Glutamatergic neuron (in vitro differentiated cells): ENCODE results near the gene CENPI. TPM values are rescaled to one million over a fixed set of nuclear protein-coding genes. Genes with fewer than 3 reads are reported as not detected.

Experiments used
- DNase-seq: peaks from one replicate; pipeline ENCODE4 v3.0.0; 2022
- H3K27ac Mint-ChIP-seq: one replicate; pipeline ENCODE4 v1.8.0; 2020; ENCODE audit warnings: mild to moderate bottlenecking, mixed read lengths, inconsistent platforms; ENCODE audit not compliant: unreplicated experiment
- H3K27me3 Mint-ChIP-seq: one replicate; pipeline ENCODE4 v1.8.0; 2020; ENCODE audit warnings: mild to moderate bottlenecking, moderate library complexity, mixed read lengths, inconsistent platforms; ENCODE audit not compliant: unreplicated experiment
- H3K36me3 Mint-ChIP-seq: one replicate; pipeline ENCODE4 v1.8.0; 2020; ENCODE audit warnings: mild to moderate bottlenecking, mixed read lengths, inconsistent platforms; ENCODE audit not compliant: unreplicated experiment
- H3K4me1 Mint-ChIP-seq: one replicate; pipeline ENCODE4 v1.8.0; 2020; ENCODE audit warnings: mild to moderate bottlenecking, low read depth, mixed read lengths, inconsistent platforms; ENCODE audit not compliant: unreplicated experiment
- H3K4me3 Mint-ChIP-seq: one replicate; pipeline ENCODE4 v1.8.0; 2020; ENCODE audit warnings: mild to moderate bottlenecking, mixed read lengths, inconsistent platforms; ENCODE audit not compliant: unreplicated experiment
- H3K9me3 Mint-ChIP-seq: one replicate; pipeline ENCODE4 v1.8.0; 2020; ENCODE audit warnings: mild to moderate bottlenecking, moderate library complexity, mixed read lengths, inconsistent platforms; ENCODE audit not compliant: unreplicated experiment
- CTCF ChIP-seq: fragments of 200-600 bp; sonication (generic); IDR thresholded peaks from one replicate; pipeline ENCODE4 v1.5.0; 2021; ENCODE audit not compliant: partially characterized antibody, unreplicated experiment
- total RNA-seq: library from RNA; stranded (reverse); fragmentation: NEBNext Ultra II Directional; extraction: Animal tissue kit (Norgen Biotek cat#: 25700); gene quantifications from one replicate; pipeline ENCODE4 v1.2.1, GENCODE V29; 2021; ENCODE audit not compliant: unreplicated experiment

CENPI gene
- total RNA-seq, 1 donor from 2014 or later = 10.2 TPM

- H3K36me3 Mint-ChIP-seq = no peaks in the 10 kb centered on the region
- peaks cover 2% of the 10 kb centered on the region for H3K4me1 Mint-ChIP-seq
- H3K4me3 Mint-ChIP-seq = peak overlapping the region; percentile 93
- H3K27ac Mint-ChIP-seq = peak overlapping the region; percentile 85
- H3K9me3 Mint-ChIP-seq = no peaks in the 10 kb centered on the region
- peak; percentile 9 for DNase-seq
- H3K27me3 Mint-ChIP-seq = no peaks in the 10 kb centered on the region
- no peak for TF ChIP-seq CTCF
Measured at GRCh38 chrX:101079736-101080270, 18.2 kb upstream of the CENPI start.

GRCh38 chrX:101080326-101081124 lies 17.5 kb upstream of the CENPI start:
- H3K27me3 Mint-ChIP-seq = no peaks in the 10 kb centered on the region
- H3K36me3 Mint-ChIP-seq = no peaks in the 10 kb centered on the region
- H3K27ac Mint-ChIP-seq = peak overlapping the region; percentile 22
- no peak for TF ChIP-seq CTCF
- H3K4me3 Mint-ChIP-seq = peak overlapping the region; percentile 93
- H3K9me3 Mint-ChIP-seq = no peaks in the 10 kb centered on the region
- no peak for DNase-seq
- H3K4me1 Mint-ChIP-seq = peaks cover 2% of the 10 kb centered on the region

GRCh38 chrX:101081231-101081630 lies 16.8 kb upstream of the CENPI start:
- Mint-ChIP-seq H3K36me3 (no peaks in the 10 kb centered on the region), H3K27me3 (no peaks in the 10 kb centered on the region)

GRCh38 chrX:101091817-101092216 lies 6.2 kb upstream of the CENPI start:
- Mint-ChIP-seq H3K4me1 (no peaks in the 10 kb centered on the region), H3K27me3 (peaks cover 1% of the 10 kb centered on the region), H3K4me3 (no peak overlapping the region), H3K27ac (no peak overlapping the region), H3K9me3 (no peaks in the 10 kb centered on the region), H3K36me3 (no peaks in the 10 kb centered on the region)
- no peak for DNase-seq
- no peak for TF ChIP-seq CTCF

More at GRCh38 chrX:101081231-101081630, 16.8 kb upstream of the CENPI start:
- no peak overlapping the region for H3K27ac Mint-ChIP-seq
- H3K9me3 Mint-ChIP-seq = no peaks in the 10 kb centered on the region
- DNase-seq = no peak
- no peak for TF ChIP-seq CTCF
- H3K4me3 Mint-ChIP-seq = no peak overlapping the region
- H3K4me1 Mint-ChIP-seq = peaks cover 2% of the 10 kb centered on the region

- no peak overlapping the region for H3K27ac Mint-ChIP-seq
- DNase-seq = no peak
- TF ChIP-seq CTCF = no peak
- H3K27me3 Mint-ChIP-seq = no peaks in the 10 kb centered on the region
- H3K4me1 Mint-ChIP-seq = no peaks in the 10 kb centered on the region
- H3K4me3 Mint-ChIP-seq = no peak overlapping the region
- H3K9me3 Mint-ChIP-seq = no peaks in the 10 kb centered on the region
- no peaks in the 10 kb centered on the region for H3K36me3 Mint-ChIP-seq
Measured at GRCh38 chrX:101108284-101108683, 10.3 kb downstream of the CENPI start.
